IMR-90 (cell line): ENCODE results near the gene KIF13A. TPM values are rescaled to one million over a fixed set of nuclear protein-coding genes. Genes with fewer than 3 reads are reported as not detected.

ENCODE experiments used
- ATAC-seq: fragments of 200-7000 bp; cut with Tn5 transposase; 2 replicates; pipeline ENCODE4 v1.9.1; 2020; ENCODE audit warnings: low read depth, mild to moderate bottlenecking, moderate library complexity
- BruUV-seq: library from RNA; stranded (reverse); fragments of 400-500 nt; replicated peaks from 2 replicates; lab custom pipeline; 2021; lab: Mats Ljungman, UMichigan
- CTCF ChIA-PET: fragments of 300-600 bp; formaldehyde crosslinking; extraction: SDS; loops from one replicate; lab custom pipeline; 2021; ENCODE audit warnings: antibody characterized with exemption; lab: Yijun Ruan, JAX
- POLR2A ChIA-PET: fragments of 300-600 bp; sonication (Branson Sonifier 250); formaldehyde crosslinking; loops from one replicate; lab custom pipeline; 2022; ENCODE audit warnings: antibody characterized with exemption; ENCODE audit not compliant: unreplicated experiment; lab: Charles Lee
- DNase-seq: peaks from one replicate; pipeline ENCODE4 v3.0.0; 2013
- H2AFZ ChIP-seq: replicated peaks from 2 replicates; pipeline ENCODE3; 2013; ENCODE audit warnings: low read length, mild to moderate bottlenecking; ENCODE audit not compliant: poor library complexity
- H2AK5ac ChIP-seq: 2 replicates; pipeline ENCODE4 v1.6.1; 2013; ENCODE audit warnings: low read depth, low read length, inconsistent platforms
- H2AK9ac ChIP-seq: replicated peaks from 2 replicates; pipeline ENCODE3; 2013; ENCODE audit warnings: mild to moderate bottlenecking, low read depth, low read length, moderate library complexity; ENCODE audit not compliant: poor library complexity
- H2BK120ac ChIP-seq: 2 replicates; pipeline ENCODE4 v1.6.1; 2013; ENCODE audit warnings: low read depth, low read length, inconsistent platforms
- H2BK15ac ChIP-seq: 3 replicates; pipeline ENCODE4 v1.6.1; 2013; ENCODE audit warnings: low read depth, low read length, inconsistent platforms
- H2BK20ac ChIP-seq: 2 replicates; pipeline ENCODE4 v1.6.1; 2013; ENCODE audit warnings: low read depth, mild to moderate bottlenecking, inconsistent platforms, low read length, moderate library complexity
- H2BK5ac ChIP-seq: 2 replicates; pipeline ENCODE4 v1.6.1; 2013; ENCODE audit warnings: mild to moderate bottlenecking, low read depth, low read length, inconsistent platforms; ENCODE audit not compliant: poor library complexity, severe bottlenecking
- H3K14ac ChIP-seq: replicated peaks from 2 replicates; pipeline ENCODE4 v1.6.1; 2013; ENCODE audit warnings: low read depth, low read length, inconsistent platforms
- H3K18ac ChIP-seq: 2 replicates; pipeline ENCODE4 v1.6.1; 2013; ENCODE audit warnings: low read depth, low read length, control low read depth
- H3K23ac ChIP-seq: 2 replicates; pipeline ENCODE4 v1.6.1; 2013; ENCODE audit warnings: low read depth, low read length, inconsistent platforms
- H3K27ac ChIP-seq: 2 replicates; pipeline ENCODE4 v1.5.1; 2013; ENCODE audit warnings: mild to moderate bottlenecking, control low read depth, low read length; ENCODE audit not compliant: insufficient read depth
- H3K27me3 ChIP-seq: 2 replicates; pipeline ENCODE4 v1.6.1; 2013; ENCODE audit warnings: low read length; ENCODE audit not compliant: control insufficient read depth, insufficient read depth
- H3K36me3 ChIP-seq: 2 replicates; pipeline ENCODE4 v1.6.1; 2013; ENCODE audit warnings: low read length, mixed read lengths; ENCODE audit not compliant: control insufficient read depth, insufficient read depth
- H3K4ac ChIP-seq: 2 replicates; pipeline ENCODE4 v1.6.1; 2013; ENCODE audit warnings: low read depth, low read length, inconsistent platforms
- H3K4me1 ChIP-seq: 2 replicates; pipeline ENCODE4 v1.6.1; 2013; ENCODE audit warnings: low read length, mixed read lengths; ENCODE audit not compliant: control insufficient read depth, insufficient read depth
- H3K4me2 ChIP-seq: 2 replicates; pipeline ENCODE4 v1.6.1; 2013; ENCODE audit warnings: low read depth, mild to moderate bottlenecking, control low read depth, low read length, moderate library complexity
- H3K4me3 ChIP-seq: 2 replicates; pipeline ENCODE4 v1.5.1; 2013; ENCODE audit warnings: low read depth, mild to moderate bottlenecking, control low read depth, low read length, moderate library complexity; ENCODE audit not compliant: insufficient read depth
- H3K56ac ChIP-seq: 2 replicates; pipeline ENCODE4 v1.6.1; 2013; ENCODE audit warnings: low read length, inconsistent platforms; ENCODE audit not compliant: insufficient read depth; ENCODE audit errors: extremely low read depth
- H3K79me1 ChIP-seq, 2 experiments: 2 replicates each; pipeline ENCODE4 v1.6.1; 2013; ENCODE audit warnings: low read length in 2 of 2, inconsistent platforms in 1 of 2, low read depth in 1 of 2
- H3K9ac ChIP-seq: 2 replicates; pipeline ENCODE4 v1.6.1; 2013; ENCODE audit warnings: low read depth, low read length, control low read depth
- H3K9me1 ChIP-seq: 2 replicates; pipeline ENCODE4 v1.6.1; 2013; ENCODE audit warnings: low read length, inconsistent platforms; ENCODE audit not compliant: insufficient read depth
- H3K9me3 ChIP-seq: 2 replicates; pipeline ENCODE4 v1.6.1; 2013; ENCODE audit warnings: low read length; ENCODE audit not compliant: control insufficient read depth, insufficient read depth
- H4K20me1 ChIP-seq: 2 replicates; pipeline ENCODE4 v1.6.1; 2013; ENCODE audit warnings: low read length, inconsistent platforms; ENCODE audit not compliant: insufficient read depth
- H4K5ac ChIP-seq: 2 replicates; pipeline ENCODE4 v1.6.1; 2013; ENCODE audit warnings: mild to moderate bottlenecking, low read depth, low read length, control low read depth
- H4K8ac ChIP-seq, 2 experiments: 2 replicates each; pipeline ENCODE4 v1.6.1; 2013; ENCODE audit warnings: low read depth in 2 of 2, low read length in 2 of 2, control low read depth in 1 of 2, inconsistent platforms in 1 of 2
- H4K91ac ChIP-seq: 2 replicates; pipeline ENCODE4 v1.6.1; 2013; ENCODE audit warnings: low read depth, low read length, inconsistent platforms; ENCODE audit not compliant: insufficient read depth
- BHLHE40 ChIP-seq: fragments of 150-350 bp; IDR thresholded peaks from 2 replicates; pipeline ENCODE4 v1.6.1; 2016; ENCODE audit warnings: mild to moderate bottlenecking, low read depth, low read length
- CEBPB ChIP-seq: IDR thresholded peaks from 2 replicates; pipeline ENCODE4 v1.6.1; 2012; ENCODE audit warnings: low read depth, low read length, improper control_type of control experiment
- CHD1 ChIP-seq: IDR thresholded peaks from 2 replicates; pipeline ENCODE4 v1.6.1; 2012; ENCODE audit warnings: low read depth, low read length, improper control_type of control experiment
- FOS ChIP-seq: fragments of 150-350 bp; IDR thresholded peaks from 2 replicates; pipeline ENCODE4 v1.6.1; 2016; ENCODE audit warnings: low read depth, low read length
- MAFK ChIP-seq: IDR thresholded peaks from 2 replicates; pipeline ENCODE4 v1.6.1; 2012; ENCODE audit warnings: low read depth, low read length, improper control_type of control experiment
- MAZ ChIP-seq: IDR thresholded peaks from 2 replicates; pipeline ENCODE4 v1.6.1; 2012; ENCODE audit warnings: low read depth, mild to moderate bottlenecking, low read length, improper control_type of control experiment, moderate library complexity, borderline replicate concordance
- MXI1 ChIP-seq: IDR thresholded peaks from 2 replicates; pipeline ENCODE4 v1.6.1; 2012; ENCODE audit warnings: low read depth, mild to moderate bottlenecking, low read length, moderate library complexity, borderline replicate concordance
- NFE2L2 ChIP-seq: fragments of 150-350 bp; IDR thresholded peaks from 2 replicates; pipeline ENCODE4 v1.6.1; 2016; ENCODE audit warnings: low read depth, mild to moderate bottlenecking, low read length
- POLR2A ChIP-seq: IDR thresholded peaks from 2 replicates; pipeline ENCODE4 v1.6.1; 2012; ENCODE audit warnings: mild to moderate bottlenecking, low read depth, low read length
- RAD21 ChIP-seq: IDR thresholded peaks from 2 replicates; pipeline ENCODE4 v1.6.1; 2012; ENCODE audit warnings: low read length, improper control_type of control experiment
- RCOR1 ChIP-seq: IDR thresholded peaks from 2 replicates; pipeline ENCODE4 v1.6.1; 2012; ENCODE audit warnings: mild to moderate bottlenecking, low read length, improper control_type of control experiment; ENCODE audit not compliant: insufficient replicate concordance
- RFX5 ChIP-seq: IDR thresholded peaks from 2 replicates; pipeline ENCODE4 v1.8.0; 2012; ENCODE audit warnings: low read depth, mild to moderate bottlenecking, low read length, moderate library complexity
- SMC3 ChIP-seq: fragments of 150-350 bp; IDR thresholded peaks from 2 replicates; pipeline ENCODE4 v1.6.1; 2016; ENCODE audit warnings: low read depth, mild to moderate bottlenecking, antibody characterized with exemption, low read length, moderate library complexity
- WGBS, 2 experiments: methylation state at CpG; one replicate each; pipeline versions ENCODE4 v1.1.5 to v1.1.7; 2013; ENCODE audit warnings: missing lambda C conversion rate in 2 of 2; ENCODE audit not compliant: insufficient read length in 1 of 2; ENCODE audit errors: extremely low coverage in 2 of 2; 5-methylcytosine and 5-hydroxymethylcytosine counted together
- dilution Hi-C: fragments of 300-500 bp; cut with HindIII; formaldehyde crosslinking; loops from one replicate; pipeline ENCODE4 v1.14.3; 2018; ENCODE audit warnings: low sequenced_read_pairs; ENCODE audit not compliant: unreplicated experiment
- in situ Hi-C: fragments of 300-500 bp; cut with MboI; formaldehyde crosslinking; loops from 3 replicates; pipeline ENCODE4 v1.14.3; 2019; ENCODE audit warnings: low sequenced_read_pairs, inconsistent platforms, mixed read lengths
- intact Hi-C: fragments of 100-400 bp; cut with micrococcal nuclease; formaldehyde crosslinking; loops from 2 replicates; pipeline ENCODE4 v1.10.0; 2022
- polyA plus RNA-seq, 3 experiments: library from polyadenylated mRNA; depleted of rRNA; stranded (reverse); fragments of >200 nt; gene quantifications; 2 replicates each; pipeline ENCODE4 v1.2.3, GENCODE V29; 2012; ENCODE audit warnings: low replicate concordance in 1 of 3
- total RNA-seq: library from RNA; depleted of rRNA; stranded (reverse); fragments of >200 nt; gene quantifications from 2 replicates; pipeline ENCODE4 v1.2.3, GENCODE V29; 2012
- TF ChIP-seq, protein P1 (sequence below): fragments of 150-350 bp; IDR thresholded peaks from 2 replicates; pipeline ENCODE4 v1.6.1; 2017; ENCODE audit warnings: mild to moderate bottlenecking, antibody characterized with exemption, low read length, low read depth
- TF ChIP-seq, protein P2 (sequence below): conservative IDR thresholded peaks from 2 replicates; pipeline ENCODE4 v1.5.1; 2012; ENCODE audit warnings: mild to moderate bottlenecking, low read depth, low read length, improper control_type of control experiment

KIF13A gene
- total and polyA plus RNA-seq, 2 of the 4 experiments (the other 2 are of a cell fraction) = 23.3 to 51.8 TPM

DNA sequence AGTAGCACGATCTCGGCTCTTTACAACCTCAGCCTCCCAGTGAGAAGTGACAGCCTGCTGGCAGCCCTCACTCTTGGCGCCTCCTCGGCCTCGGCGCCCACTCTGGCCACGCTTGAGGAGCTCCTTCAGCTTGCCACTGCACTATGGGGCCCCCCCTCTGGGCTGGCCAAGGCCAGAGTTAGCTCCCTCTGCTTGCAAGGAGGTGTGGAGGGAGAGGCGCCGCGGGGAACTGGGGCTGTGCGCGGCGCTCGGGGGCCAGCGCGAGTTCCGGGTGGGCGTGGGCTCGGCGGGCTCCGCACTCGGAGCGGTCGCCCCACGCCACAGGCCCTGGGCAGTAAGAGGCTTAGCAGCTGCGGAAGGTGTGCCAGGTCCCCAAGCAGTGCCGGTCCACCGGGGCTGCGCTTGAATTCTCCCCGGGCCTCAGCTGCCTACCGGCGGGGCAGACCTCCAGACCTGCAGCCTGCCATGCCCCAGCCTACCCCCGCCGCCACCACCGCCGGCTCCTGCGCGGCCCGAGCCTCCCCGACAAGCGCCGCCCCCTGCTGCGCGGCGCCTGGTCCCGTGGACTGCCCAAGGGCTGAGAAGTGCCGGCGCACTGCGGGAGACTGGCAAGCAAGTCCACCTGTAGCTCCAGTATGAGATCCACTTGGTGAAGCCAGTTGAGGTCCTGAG lies 258.7 kb downstream of the KIF13A start:
- Histone ChIP-seq H3K14ac (no peak overlapping the region), H3K9me3 (no peaks in the 10 kb centered on the region), H3K9ac (no peak overlapping the region), H3K36me3 (no peaks in the 10 kb centered on the region), H3K9me1 (no peaks in the 10 kb centered on the region), H2BK5ac (no peak overlapping the region), H3K4me1 (peaks cover 4% of the 10 kb centered on the region), H3K4me2 (no peak overlapping the region), H3K27ac (no peak overlapping the region), H3K27me3 (no peaks in the 10 kb centered on the region), H4K91ac (no peak overlapping the region), H4K8ac (no peak overlapping the region), H2AFZ (no peak overlapping the region), H2AK5ac (no peak overlapping the region), H4K20me1 (no peaks in the 10 kb centered on the region), H2AK9ac (no peak overlapping the region), H3K23ac (no peak overlapping the region), H3K4ac (no peak overlapping the region), H2BK15ac (no peak overlapping the region), H3K18ac (no peak overlapping the region), H3K4me3 (no peak overlapping the region), H3K79me1 (no peaks in the 10 kb centered on the region), H2BK120ac (no peak overlapping the region), H4K5ac (no peak overlapping the region), H2BK20ac (no peak overlapping the region), H3K56ac (no peak overlapping the region)
- POLR2A ChIA-PET = no interaction called here
- no peak for DNase-seq
- TF ChIP-seq FOS = no peak
- no peak for TF ChIP-seq MAZ
- no peak for TF ChIP-seq RFX5
- TF ChIP-seq SMC3 = no peak
- TF ChIP-seq BHLHE40 = no peak
- no peak for TF ChIP-seq RCOR1
- no peak for TF ChIP-seq NFE2L2
- TF ChIP-seq CHD1 = no peak
- TF ChIP-seq, protein P1, sequence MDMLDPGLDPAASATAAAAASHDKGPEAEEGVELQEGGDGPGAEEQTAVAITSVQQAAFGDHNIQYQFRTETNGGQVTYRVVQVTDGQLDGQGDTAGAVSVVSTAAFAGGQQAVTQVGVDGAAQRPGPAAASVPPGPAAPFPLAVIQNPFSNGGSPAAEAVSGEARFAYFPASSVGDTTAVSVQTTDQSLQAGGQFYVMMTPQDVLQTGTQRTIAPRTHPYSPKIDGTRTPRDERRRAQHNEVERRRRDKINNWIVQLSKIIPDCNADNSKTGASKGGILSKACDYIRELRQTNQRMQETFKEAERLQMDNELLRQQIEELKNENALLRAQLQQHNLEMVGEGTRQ = no peak
- no peak for TF ChIP-seq MXI1
- no peak for TF ChIP-seq CEBPB
- TF ChIP-seq, protein P2, sequence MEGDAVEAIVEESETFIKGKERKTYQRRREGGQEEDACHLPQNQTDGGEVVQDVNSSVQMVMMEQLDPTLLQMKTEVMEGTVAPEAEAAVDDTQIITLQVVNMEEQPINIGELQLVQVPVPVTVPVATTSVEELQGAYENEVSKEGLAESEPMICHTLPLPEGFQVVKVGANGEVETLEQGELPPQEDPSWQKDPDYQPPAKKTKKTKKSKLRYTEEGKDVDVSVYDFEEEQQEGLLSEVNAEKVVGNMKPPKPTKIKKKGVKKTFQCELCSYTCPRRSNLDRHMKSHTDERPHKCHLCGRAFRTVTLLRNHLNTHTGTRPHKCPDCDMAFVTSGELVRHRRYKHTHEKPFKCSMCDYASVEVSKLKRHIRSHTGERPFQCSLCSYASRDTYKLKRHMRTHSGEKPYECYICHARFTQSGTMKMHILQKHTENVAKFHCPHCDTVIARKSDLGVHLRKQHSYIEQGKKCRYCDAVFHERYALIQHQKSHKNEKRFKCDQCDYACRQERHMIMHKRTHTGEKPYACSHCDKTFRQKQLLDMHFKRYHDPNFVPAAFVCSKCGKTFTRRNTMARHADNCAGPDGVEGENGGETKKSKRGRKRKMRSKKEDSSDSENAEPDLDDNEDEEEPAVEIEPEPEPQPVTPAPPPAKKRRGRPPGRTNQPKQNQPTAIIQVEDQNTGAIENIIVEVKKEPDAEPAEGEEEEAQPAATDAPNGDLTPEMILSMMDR = no peak
- TF ChIP-seq RAD21 = no peak
- no peak for TF ChIP-seq MAFK
- no peak for TF ChIP-seq POLR2A
- CTCF ChIA-PET = interaction anchor here (0.5 kb wide), 1 partner anchor 83 kb away, joined by 3 read pairs; no protein-coding TSS in a partner anchor
- in situ Hi-C loops (no loop called here), intact Hi-C loops (no loop called here), dilution Hi-C loops (no loop called here)
- no peak for ATAC-seq
- 98% methylated on average over 12 of the region's 49 CpGs; no CpG with 5 or more reads in 1 of the 2 experiments for WGBS, 2 experiments
- no TSS peak for BruUV-seq
